Motor neuron (in vitro differentiated cells): Measurements from ENCODE around the gene SMAD4. TPM values are rescaled to one million over a fixed set of nuclear protein-coding genes. Genes with fewer than 3 reads are reported as not detected.
"Not testable (repeated sequence)": the region's sequence is repeated elsewhere in the genome, so short reads cannot be mapped to it uniquely, and the experiment has no call there.

Experiments
- ATAC-seq, 8 experiments: fragments of 200-7000 bp; cut with Tn5 transposase; replicated peaks in 6 of 8; 2 replicates each; pipeline ENCODE4 v1.8.0; 2021; ENCODE audit warnings: mild to moderate bottlenecking in 8 of 8, moderate library complexity in 8 of 8
- H3K27ac ChIP-seq, 2 donors: fragments of 250-450 bp; sonication (Bioruptor Pico); 2 replicates each; pipeline ENCODE4 v1.9.0; 2021; ENCODE audit warnings: antibody characterized with exemption in 2 of 2, mild to moderate bottlenecking in 2 of 2, moderate library complexity in 1 of 2
- H3K4me1 ChIP-seq, 2 donors: fragments of 250-450 bp; sonication (Bioruptor Pico); replicated peaks in 1 of 2; 2 replicates each; pipeline ENCODE4 v1.6.1; 2021; ENCODE audit warnings: antibody characterized with exemption in 2 of 2, mild to moderate bottlenecking in 2 of 2, moderate library complexity in 1 of 2
- H3K4me3 ChIP-seq, 5 donors: fragments of 250-450 bp; sonication (Bioruptor Pico); 2 replicates each; pipeline ENCODE4 v1.9.0; 2021; ENCODE audit warnings: antibody characterized with exemption in 5 of 5, mild to moderate bottlenecking in 5 of 5, moderate library complexity in 4 of 5
- WGBS, 10 experiments: fragments of 450-650 bp; shearing (Covaris generic); methylation state at CpG; one replicate each; pipeline ENCODE4 v1.0.0; 2022; 5-methylcytosine and 5-hydroxymethylcytosine counted together
- in situ Hi-C, 9 experiments: fragments of 400-800 bp; cut with MboI; loops; one replicate each; pipeline ENCODE4 v1.15.0; 2021; ENCODE audit warnings: low sequenced_read_pairs in 9 of 9, low pct_unique_long_range_greater_than_20kb in 2 of 9; ENCODE audit not compliant: unreplicated experiment in 9 of 9
- total RNA-seq, 8 experiments: library from RNA; unstranded; fragments of 300-600 nt; gene quantifications; 2 replicates each; pipeline versions ENCODE4 v1.2.3 to v1.2.4, GENCODE V29; 2022

SMAD4 gene
- total RNA-seq = 10 to 100 TPM; 29.6 to 72.7 (median 50.5) TPM

DNA sequence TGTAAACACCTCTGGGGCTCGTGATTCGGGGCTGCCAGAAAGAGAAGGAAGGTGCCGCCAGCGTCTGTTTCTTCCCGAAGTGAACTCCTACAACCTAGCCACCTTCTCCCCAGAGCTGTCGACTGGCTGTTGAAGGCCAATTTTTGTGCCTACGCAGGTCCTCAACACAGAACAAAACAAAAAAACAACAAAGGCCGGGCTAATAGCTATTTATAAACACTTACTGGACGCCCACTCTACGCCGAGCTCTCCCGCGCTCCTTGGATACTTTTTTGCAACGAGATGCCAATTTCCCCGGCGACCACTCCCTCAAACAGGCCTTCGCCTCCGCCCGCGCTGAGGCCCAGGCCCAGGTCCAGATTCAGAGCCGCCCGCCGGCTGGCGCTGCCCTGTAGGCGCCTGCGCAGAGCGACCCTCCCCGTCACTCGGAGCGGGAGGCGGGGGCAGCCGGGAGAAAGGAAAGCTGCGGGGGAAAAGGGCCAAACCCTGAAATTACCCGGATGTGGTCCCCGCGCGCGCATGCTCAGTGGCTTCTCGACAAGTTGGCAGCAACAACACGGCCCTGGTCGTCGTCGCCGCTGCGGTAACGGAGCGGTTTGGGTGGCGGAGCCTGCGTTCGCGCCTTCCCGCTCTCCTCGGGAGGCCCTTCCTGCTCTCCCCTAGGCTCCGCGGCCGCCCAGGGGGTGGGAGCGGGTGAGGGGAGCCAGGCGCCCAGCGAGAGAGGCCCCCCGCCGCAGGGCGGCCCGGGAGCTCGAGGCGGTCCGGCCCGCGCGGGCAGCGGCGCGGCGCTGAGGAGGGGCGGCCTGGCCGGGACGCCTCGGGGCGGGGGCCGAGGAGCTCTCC lies at the start of gene SMAD4:
Gene SMAD4, plus strand, starts transcription at position 520 of the 843 bp plus-strand sequence. CDS start 16,834 bp downstream, outside the sequence.
- ATAC-seq = peak; percentile 79 to 92 (median 90)
- Histone ChIP-seq H3K4me3 (peak within 1 kb of the TSS; percentile 71 to 97 (median 91)), H3K4me1 (peaks cover 14 to 16% of the 10 kb centered on the region in 2 donors), H3K27ac (peak within 1 kb of the TSS; percentile 96 to 99)
- WGBS, 10 experiments = 0 to 20% (median 0%) methylated on average over 1 to 20 of the region's 79 CpGs; no CpG with 5 or more reads in 3 of the 10 experiments
- in situ Hi-C loops = loop anchor here in 3 of 9 experiments (25.0 kb wide), 2 partner anchors 193 to 218 kb away; partner anchors contain the start of gene MRO (in 1 of the 3)

DNA sequence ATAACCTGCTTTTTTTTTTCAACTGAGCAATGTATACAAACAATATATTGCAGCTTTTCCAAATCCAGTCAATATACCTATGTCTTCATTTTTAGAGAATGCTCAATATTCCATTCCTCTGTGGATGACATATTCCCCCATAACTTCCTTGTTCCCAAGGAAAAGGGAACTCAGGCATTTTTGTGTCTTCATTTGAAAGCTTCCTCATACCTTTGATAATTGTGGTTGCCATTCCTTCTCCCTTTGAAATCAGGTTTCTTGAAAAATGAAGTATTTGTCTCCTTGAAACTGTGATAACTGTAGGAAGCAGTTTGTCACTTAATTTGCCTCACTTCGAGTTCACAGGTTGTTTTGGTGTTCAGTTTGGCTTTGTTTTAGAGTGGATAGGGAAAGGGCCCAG lies 48.6 kb upstream of the SMAD4 start:
- ATAC-seq = no peak
- no peaks in the 10 kb centered on the region for H3K4me1 ChIP-seq
- 60 to 100% (median 100%) methylated on average over 1 of the region's 1 CpG; no CpG with 5 or more reads in 3 of the 10 experiments for WGBS, 10 experiments

DNA sequence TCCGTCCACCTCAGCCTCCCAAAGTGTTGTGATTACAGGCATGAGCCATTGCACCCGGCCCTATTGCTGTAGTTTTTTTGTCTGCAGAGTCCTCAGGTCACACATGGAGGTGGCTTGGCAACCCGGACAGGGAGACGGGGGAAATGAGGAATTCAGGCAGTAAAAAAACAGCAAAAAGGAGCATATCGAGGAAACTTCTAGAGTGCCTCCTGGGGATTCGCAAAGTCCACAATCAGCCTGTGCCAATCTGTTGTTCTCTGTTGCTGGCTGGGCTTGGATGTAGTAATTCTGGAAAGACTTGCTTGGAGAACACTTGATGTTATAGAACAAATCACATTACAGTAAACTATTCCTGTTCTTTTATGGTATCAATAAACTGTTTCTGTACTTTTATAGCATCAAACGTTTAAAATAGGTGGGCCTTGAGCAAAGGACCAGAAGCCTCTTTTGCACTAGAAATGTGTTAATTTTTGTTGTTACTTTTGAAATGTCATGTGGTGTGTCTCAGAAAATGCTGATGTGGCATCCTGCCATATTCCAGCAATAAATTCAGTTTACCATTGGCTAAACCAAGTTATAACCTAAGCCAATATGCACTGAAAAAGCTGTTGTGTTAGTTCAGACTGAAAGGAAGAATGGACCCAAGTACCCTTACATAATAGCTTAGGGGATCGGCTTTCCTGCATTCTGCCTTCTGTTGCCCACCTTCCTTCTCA lies 47.8 kb upstream of the SMAD4 start:
- H3K4me1 ChIP-seq = no peaks in the 10 kb centered on the region
- H3K27ac ChIP-seq = no peak overlapping the region
- WGBS, 10 experiments = 45 to 100% (median 89%) methylated on average over 1 to 6 of the region's 8 CpGs
- ATAC-seq = no peak
- no peak overlapping the region for H3K4me3 ChIP-seq
- in situ Hi-C loops = no loop called here

More for the DNA sequence above, 48.6 kb upstream of the SMAD4 start:
- H3K4me3 ChIP-seq = no peak overlapping the region
- no peak overlapping the region for H3K27ac ChIP-seq
- in situ Hi-C loops = no loop called here

DNA sequence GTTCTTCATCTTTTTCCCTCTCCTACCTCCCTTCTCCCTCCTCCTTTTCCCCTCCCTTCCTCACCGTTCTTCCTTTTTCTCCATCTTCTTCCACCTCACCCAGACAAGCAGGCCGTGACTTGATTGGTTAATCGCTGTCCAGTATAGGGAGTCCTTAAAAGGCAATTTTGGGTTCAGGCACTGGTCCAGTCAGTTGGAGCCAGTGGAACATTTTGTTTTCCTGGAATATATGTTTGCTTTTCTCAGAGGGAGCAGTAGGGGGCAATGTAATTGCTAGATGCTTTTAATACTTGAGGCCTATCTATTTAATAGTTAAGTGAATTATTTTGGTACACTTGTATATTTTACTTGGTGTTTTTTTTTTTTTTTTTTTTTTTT lies 47.2 kb upstream of the SMAD4 start:
- no peak for ATAC-seq
- no peak overlapping the region for H3K27ac ChIP-seq
- H3K4me3 ChIP-seq = no peak overlapping the region
- WGBS, 10 experiments = 83 to 100% (median 96%) methylated on average over 2 to 3 of the region's 3 CpGs; no CpG with 5 or more reads in 2 of the 10 experiments
- in situ Hi-C loops = no loop called here
- no peaks in the 10 kb centered on the region for H3K4me1 ChIP-seq

DNA sequence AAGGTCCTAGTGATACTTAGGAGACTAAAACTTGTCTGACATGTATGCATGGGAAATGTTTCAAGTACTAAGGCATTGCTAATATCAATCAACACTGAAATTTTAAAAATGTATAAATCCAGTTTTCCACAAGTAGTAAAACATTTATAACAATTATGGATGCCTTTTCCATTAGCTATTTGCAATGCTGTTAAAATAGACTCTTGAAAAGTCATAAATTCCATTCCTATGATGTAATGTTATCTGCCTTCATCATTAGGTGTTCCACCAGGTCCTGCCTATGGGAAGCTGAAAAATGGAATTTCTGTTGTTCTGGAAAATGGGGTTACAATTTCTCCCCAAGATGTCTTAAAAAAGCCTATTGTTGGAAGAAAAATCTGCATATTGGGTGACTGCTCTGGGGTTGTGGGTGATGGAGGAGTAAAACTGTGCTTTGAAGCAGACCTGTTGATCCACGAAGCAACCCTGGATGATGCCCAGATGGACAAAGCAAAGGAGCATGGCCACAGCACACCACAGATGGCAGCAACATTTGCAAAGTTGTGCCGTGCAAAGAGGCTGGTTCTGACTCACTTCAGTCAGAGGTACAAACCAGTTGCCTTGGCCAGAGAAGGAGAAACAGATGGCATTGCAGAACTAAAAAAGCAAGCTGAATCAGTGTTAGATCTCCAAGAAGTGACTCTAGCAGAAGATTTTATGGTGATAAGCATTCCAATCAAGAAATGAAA lies 43.5 kb upstream of the SMAD4 start:
- H3K27ac ChIP-seq = no peak overlapping the region
- peaks cover under 1 to 2% of the 10 kb centered on the region in 2 donors for H3K4me1 ChIP-seq
- peak in 3 of 8 experiments; percentile 39 to 80 (median 75) for ATAC-seq
- WGBS, 10 experiments = 0 to 92% (median 76%) methylated on average over 1 to 2 of the region's 2 CpGs; no CpG with 5 or more reads in 2 of the 10 experiments
- no peak overlapping the region for H3K4me3 ChIP-seq
- in situ Hi-C loops = no loop called here

DNA sequence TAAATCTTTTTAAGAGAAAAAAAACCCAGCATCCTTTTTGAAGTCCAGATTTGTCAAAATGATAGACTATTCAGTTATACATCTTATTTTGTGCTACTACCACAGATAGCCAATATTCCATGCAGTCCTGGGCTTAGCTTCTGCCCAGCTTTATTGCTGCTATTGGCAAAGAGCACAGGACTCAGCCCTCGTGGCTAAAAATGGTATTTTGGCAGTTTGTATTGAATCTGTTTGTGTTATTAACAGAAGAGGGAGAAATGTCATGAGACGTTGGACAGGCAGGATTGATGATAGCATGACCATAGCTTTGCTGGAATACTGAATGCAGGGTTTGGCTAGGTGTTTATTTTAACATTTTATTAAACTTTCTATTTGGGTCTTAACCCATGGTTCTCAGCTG lies 42.8 kb upstream of the SMAD4 start:
- in situ Hi-C loops = no loop called here

DNA sequence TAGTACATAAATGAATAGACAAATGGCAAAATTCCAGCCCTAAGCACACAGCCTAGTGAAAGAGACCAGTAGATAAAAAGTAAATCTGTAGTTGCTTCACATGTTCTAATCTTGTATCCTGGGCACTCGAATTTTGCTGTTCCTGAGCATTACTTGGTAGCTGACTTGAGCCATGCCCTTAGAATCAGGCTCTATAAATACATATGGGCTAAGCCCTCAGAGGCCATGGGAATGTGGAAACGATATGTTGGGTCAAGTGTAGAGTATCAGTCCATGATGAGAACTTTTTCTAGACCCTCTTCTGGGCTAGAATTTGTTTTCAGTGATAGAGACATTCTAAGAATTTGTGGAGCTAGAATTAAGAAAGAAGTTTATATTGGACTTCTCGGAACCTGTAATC lies 40.3 kb upstream of the SMAD4 start:
- Histone ChIP-seq H3K4me3 (no peak overlapping the region), H3K4me1 (peaks cover 12 to 13% of the 10 kb centered on the region in 2 donors), H3K27ac (no peak overlapping the region)
- no peak for ATAC-seq
- in situ Hi-C loops = no loop called here
- WGBS, 10 experiments = 70 to 100% (median 83%) methylated on average over 1 to 3 of the region's 3 CpGs; no CpG with 5 or more reads in 1 of the 10 experiments

More for the DNA sequence above, 42.8 kb upstream of the SMAD4 start:
- WGBS, 10 experiments = 0 to 83% (median 63%) methylated on average over 1 to 2 of the region's 2 CpGs; no CpG with 5 or more reads in 3 of the 10 experiments
- ATAC-seq = no peak
- peaks cover 8 to 9% of the 10 kb centered on the region in 2 donors for H3K4me1 ChIP-seq
- H3K4me3 ChIP-seq = no peak overlapping the region
- no peak overlapping the region for H3K27ac ChIP-seq

DNA sequence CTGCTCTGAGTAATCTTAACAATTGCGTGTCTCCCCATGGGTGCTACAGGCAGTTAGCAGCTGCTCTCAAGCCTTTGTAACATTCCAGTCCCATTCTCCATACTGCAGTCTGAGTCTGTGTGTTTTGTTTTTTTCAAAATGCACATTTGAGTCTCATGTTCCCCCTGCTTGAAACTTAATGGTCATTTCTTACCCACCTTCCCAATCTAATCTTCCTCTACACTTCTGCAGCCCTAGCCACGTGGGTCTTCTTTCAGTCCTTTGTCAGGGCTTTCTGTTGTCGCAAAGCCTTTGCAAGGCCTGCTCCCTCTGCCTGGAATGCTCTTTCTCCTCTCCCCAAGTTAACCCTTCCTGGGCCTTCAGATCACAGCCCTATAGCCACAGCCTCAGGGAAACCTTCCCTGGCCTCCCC lies 37.7 kb upstream of the SMAD4 start:
- ATAC-seq = peak in 5 of 8 experiments; percentile 59 to 82 (median 72)
- in situ Hi-C loops = no loop called here
- H3K27ac ChIP-seq = no peak overlapping the region
- peaks cover 12 to 13% of the 10 kb centered on the region in 2 donors for H3K4me1 ChIP-seq
- no peak overlapping the region for H3K4me3 ChIP-seq
- WGBS, 10 experiments = 0 to 80% (median 49%) methylated on average over 1 to 3 of the region's 3 CpGs; no CpG with 5 or more reads in 2 of the 10 experiments

DNA sequence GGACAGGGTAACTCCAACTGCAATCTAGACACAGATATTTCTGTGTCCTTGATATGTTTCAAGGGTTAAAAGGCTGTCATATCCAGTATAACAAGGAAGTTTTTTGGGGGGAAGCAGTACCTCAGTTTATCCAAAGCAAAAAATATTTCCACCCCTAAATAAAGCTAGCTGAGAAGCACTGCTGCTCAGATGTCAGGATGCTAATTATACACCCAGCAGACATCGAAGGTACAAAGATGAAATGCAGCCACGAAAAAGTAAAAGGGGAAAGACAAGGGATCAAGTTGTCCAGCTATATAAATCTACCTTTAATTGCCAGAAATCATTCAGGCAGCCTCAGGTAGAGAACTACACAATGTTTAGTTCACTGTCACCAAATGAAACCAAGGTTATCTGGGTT lies 36.0 kb upstream of the SMAD4 start:
- ATAC-seq = no peak
- in situ Hi-C loops = no loop called here
- H3K4me3 ChIP-seq = no peak overlapping the region
- no peak overlapping the region for H3K27ac ChIP-seq
- 10 to 100% (median 88%) methylated on average over 1 to 2 of the region's 2 CpGs; no CpG with 5 or more reads in 2 of the 10 experiments for WGBS, 10 experiments
- H3K4me1 ChIP-seq = peaks cover 12 to 13% of the 10 kb centered on the region in 2 donors

DNA sequence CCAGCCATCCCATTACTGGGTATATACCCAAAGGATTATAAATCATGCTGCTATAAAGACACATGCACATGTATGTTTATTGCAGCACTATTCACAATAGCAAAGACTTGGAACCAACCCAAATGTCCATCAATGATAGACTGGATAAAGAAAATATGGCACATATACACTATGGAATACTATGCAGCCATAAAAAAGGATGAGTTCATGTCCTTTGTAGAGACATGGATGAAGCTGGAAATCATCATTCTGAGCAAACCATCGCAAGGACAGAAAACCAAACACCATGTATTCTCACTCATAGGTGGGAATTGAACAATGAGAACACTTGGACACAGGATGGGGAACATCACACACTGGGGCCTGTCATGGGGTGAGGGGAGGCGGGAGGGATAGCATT lies 26.8 kb upstream of the SMAD4 start:
- no CpG with 5 or more reads among the region's 2 CpGs for WGBS, 10 experiments
- ATAC-seq, in situ Hi-C loops, H3K4me1 ChIP-seq, H3K27ac ChIP-seq, H3K4me3 ChIP-seq: not testable (repeated sequence)

DNA sequence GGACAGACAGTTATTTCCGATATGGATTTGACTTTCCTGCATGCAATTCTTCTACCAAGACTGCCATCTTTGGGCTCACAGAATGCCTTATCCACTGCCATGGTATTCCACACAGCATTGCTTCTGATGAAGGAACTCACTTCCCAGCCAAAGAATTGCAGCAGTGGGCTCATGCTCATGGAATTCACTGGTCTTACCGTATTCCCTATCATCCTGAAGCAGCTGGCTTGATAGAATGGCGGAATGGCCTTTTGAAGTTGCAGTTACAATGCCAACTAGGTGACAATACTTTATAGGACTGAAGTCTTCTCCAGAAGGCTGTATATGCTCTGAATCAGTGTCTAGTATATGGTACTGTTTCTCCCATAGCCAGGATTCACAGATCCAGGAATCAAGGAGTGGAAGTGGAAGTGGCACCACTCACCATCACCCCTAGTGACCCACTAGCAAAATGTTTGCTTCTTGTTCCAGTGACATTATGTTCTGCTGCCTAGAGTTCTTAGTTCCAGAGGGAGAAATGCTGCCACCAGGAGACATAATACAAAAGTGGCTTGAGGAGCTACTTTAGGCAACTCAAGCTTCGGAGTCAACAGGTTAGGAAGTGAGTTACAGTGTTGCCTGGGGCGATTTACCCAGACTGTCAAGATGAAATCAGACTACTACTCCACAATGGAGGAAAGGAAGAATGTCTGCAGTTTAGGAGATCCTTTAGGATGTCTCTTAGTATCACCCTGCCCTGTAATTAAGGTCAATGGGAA lies 23.8 kb upstream of the SMAD4 start:
- WGBS, 10 experiments = 63 to 100% (median 75%) methylated on average over 1 to 4 of the region's 5 CpGs; no CpG with 5 or more reads in 2 of the 10 experiments

More for the DNA sequence above, 23.8 kb upstream of the SMAD4 start:
- no peaks in the 10 kb centered on the region for H3K4me1 ChIP-seq
- no peak for ATAC-seq
- H3K4me3 ChIP-seq = no peak overlapping the region
- in situ Hi-C loops = no loop called here
- H3K27ac ChIP-seq = no peak overlapping the region
